Loucy (cell line): ENCODE measurements around the gene TEAD1.

ENCODE experiments used
- CTCF ChIP-seq: fragments of 200-600 bp; sonication (generic); conservative IDR thresholded peaks from 2 replicates; pipeline ENCODE4 v1.5.1; 2014; ENCODE audit warnings: mild to moderate bottlenecking, antibody characterized with exemption, low read length
- EZH2phosphoT487 ChIP-seq: fragments of 200-600 bp; IDR thresholded peaks from 2 replicates; pipeline ENCODE4 v1.6.1; 2018; ENCODE audit warnings: antibody characterized with exemption, mild to moderate bottlenecking, moderate library complexity, borderline replicate concordance

GRCh38 chr11:12674571-12674935 is 332 bp downstream of the TEAD1 start:
- no peak for TF ChIP-seq CTCF
- no peak for TF ChIP-seq EZH2phosphoT487
